H1 (cell line): ENCODE data around the gene UQCRQ. TPM values are rescaled to one million over a fixed set of nuclear protein-coding genes. Genes with fewer than 3 reads are reported as not detected.
A peak's percentile ranks its signal among the peaks of the same experiment; 100 is the strongest.

Experiments
- ASH2L ChIP-seq: fragments of 200-600, 300-600 bp; sonication (generic); IDR thresholded peaks from one replicate; pipeline ENCODE4 v1.7.1; 2017; ENCODE audit warnings: low read length
- ATF2 ChIP-seq: IDR thresholded peaks from 2 replicates; pipeline ENCODE4 v1.6.1; 2012; ENCODE audit warnings: low read length, inconsistent platforms
- BCL11A ChIP-seq, 2 experiments: IDR thresholded peaks; one replicate each; pipeline ENCODE4 v1.6.1; 2011; ENCODE audit warnings: low read depth in 2 of 2, low read length in 2 of 2, mild to moderate bottlenecking in 2 of 2
- CHD1 ChIP-seq: IDR thresholded peaks from 2 replicates; pipeline ENCODE4 v1.6.1; 2012; ENCODE audit warnings: low read depth, low read length, improper control_type of control experiment
- EP300 ChIP-seq, 2 experiments: IDR thresholded peaks; 1 replicate in 1 of 2; 2 replicates in 1 of 2; pipeline ENCODE4 v1.6.1; 2011 to 2012; ENCODE audit warnings: low read depth in 2 of 2, low read length in 2 of 2, mild to moderate bottlenecking in 2 of 2, borderline replicate concordance in 1 of 2, inconsistent platforms in 1 of 2, moderate library complexity in 1 of 2
- GTF2F1 ChIP-seq: IDR thresholded peaks from 2 replicates; pipeline ENCODE4 v1.6.1; 2012; ENCODE audit warnings: low read depth, low read length, improper control_type of control experiment, borderline replicate concordance
- HDAC6 ChIP-seq: IDR thresholded peaks from one replicate; pipeline ENCODE4 v1.7.1; 2012; ENCODE audit warnings: low read depth, mild to moderate bottlenecking, inconsistent platforms, low read length, moderate library complexity
- JUND ChIP-seq: IDR thresholded peaks from 2 replicates; pipeline ENCODE4 v1.6.1; 2011; ENCODE audit warnings: mild to moderate bottlenecking, improper control_type of control experiment, low read length
- KDM5A ChIP-seq: fragments of 200-600 bp; IDR thresholded peaks from 2 replicates; pipeline ENCODE4 v1.7.1; 2012; ENCODE audit warnings: mild to moderate bottlenecking, low read length, inconsistent platforms, mixed read lengths
- MAX ChIP-seq: IDR thresholded peaks from 2 replicates; pipeline ENCODE4 v1.6.1; 2012; ENCODE audit warnings: inconsistent platforms
- POLR2A ChIP-seq, 2 experiments: IDR thresholded peaks; 1 replicate in 1 of 2; 2 replicates in 1 of 2; pipeline ENCODE4 v1.6.1; 2011; ENCODE audit warnings: low read depth in 2 of 2, low read length in 2 of 2, mild to moderate bottlenecking in 2 of 2; ENCODE audit errors: control extremely low read depth in 1 of 2
- RBBP5 ChIP-seq: IDR thresholded peaks from 2 replicates; pipeline ENCODE4 v1.7.1; 2012; ENCODE audit warnings: low read depth, mild to moderate bottlenecking, inconsistent platforms, low read length, moderate library complexity, borderline replicate concordance
- RFX5 ChIP-seq: IDR thresholded peaks from 2 replicates; pipeline ENCODE4 v1.6.1; 2011; ENCODE audit warnings: low read depth, low read length, improper control_type of control experiment, borderline replicate concordance
- SAP30 ChIP-seq: fragments of 300-600 bp; sonication (generic); IDR thresholded peaks from 2 replicates; pipeline ENCODE4 v1.7.1; 2012; ENCODE audit warnings: low read length, moderate library complexity, mild to moderate bottlenecking, inconsistent platforms; ENCODE audit not compliant: insufficient read depth, insufficient replicate concordance
- SIX5 ChIP-seq: IDR thresholded peaks from 2 replicates; pipeline ENCODE4 v1.6.1; 2011; ENCODE audit warnings: mild to moderate bottlenecking, low read depth, low read length
- SP1 ChIP-seq: IDR thresholded peaks from 2 replicates; pipeline ENCODE4 v1.6.1; 2011; ENCODE audit warnings: low read depth, low read length
- SP4 ChIP-seq: IDR thresholded peaks from 2 replicates; pipeline ENCODE4 v1.6.1; 2012; ENCODE audit warnings: low read length, inconsistent platforms
- TAF7 ChIP-seq: optimal IDR thresholded peaks from 2 replicates; pipeline ENCODE3; 2011; ENCODE audit warnings: low read depth, mild to moderate bottlenecking, inconsistent platforms, low read length, moderate library complexity, borderline replicate concordance
- TBP ChIP-seq: IDR thresholded peaks from 2 replicates; pipeline ENCODE4 v1.6.1; 2011; ENCODE audit warnings: low read depth, low read length, improper control_type of control experiment
- polyA plus RNA-seq, 7 experiments: library from polyadenylated mRNA; depleted of rRNA in 3 of 7; stranded (reverse) in 5 of 7; unstranded in 2 of 7; fragments of >200 nt in 5 of 7; fragments of 200-250 nt in 2 of 7; gene quantifications; 1 replicate in 5 of 7; 2 replicates in 1 of 7; 4 replicates in 1 of 7; pipeline versions ENCODE4 v1.2.1 to v1.2.3, GENCODE V29; 2011 to 2013; ENCODE audit warnings: missing spikeins in 2 of 7, mixed read lengths in 2 of 7
- total RNA-seq: library from RNA; stranded (reverse); fragmentation: NEBNext Ultra II Directional; extraction: Animal tissue kit (Norgen Biotek cat#: 25700); gene quantifications from 2 replicates; pipeline ENCODE4 v1.2.1, GENCODE V29; 2021
- TF ChIP-seq, protein P1 (sequence below), 3 experiments: IDR thresholded peaks; 1 replicate in 2 of 3; 2 replicates in 1 of 3; pipeline versions ENCODE4 v1.5.1 to v1.6.1; 2011; ENCODE audit warnings: low read length in 3 of 3, mild to moderate bottlenecking in 3 of 3, inconsistent platforms in 2 of 3, low read depth in 1 of 3, moderate library complexity in 1 of 3; ENCODE audit not compliant: insufficient read depth in 1 of 3; ENCODE audit errors: control extremely low read depth in 1 of 3

UQCRQ gene
- total and polyA plus RNA-seq, 2 of the 8 experiments (the other 6 are each of a cell fraction or from before 2014, with no cell fraction given): 177 to 293 TPM

DNA sequence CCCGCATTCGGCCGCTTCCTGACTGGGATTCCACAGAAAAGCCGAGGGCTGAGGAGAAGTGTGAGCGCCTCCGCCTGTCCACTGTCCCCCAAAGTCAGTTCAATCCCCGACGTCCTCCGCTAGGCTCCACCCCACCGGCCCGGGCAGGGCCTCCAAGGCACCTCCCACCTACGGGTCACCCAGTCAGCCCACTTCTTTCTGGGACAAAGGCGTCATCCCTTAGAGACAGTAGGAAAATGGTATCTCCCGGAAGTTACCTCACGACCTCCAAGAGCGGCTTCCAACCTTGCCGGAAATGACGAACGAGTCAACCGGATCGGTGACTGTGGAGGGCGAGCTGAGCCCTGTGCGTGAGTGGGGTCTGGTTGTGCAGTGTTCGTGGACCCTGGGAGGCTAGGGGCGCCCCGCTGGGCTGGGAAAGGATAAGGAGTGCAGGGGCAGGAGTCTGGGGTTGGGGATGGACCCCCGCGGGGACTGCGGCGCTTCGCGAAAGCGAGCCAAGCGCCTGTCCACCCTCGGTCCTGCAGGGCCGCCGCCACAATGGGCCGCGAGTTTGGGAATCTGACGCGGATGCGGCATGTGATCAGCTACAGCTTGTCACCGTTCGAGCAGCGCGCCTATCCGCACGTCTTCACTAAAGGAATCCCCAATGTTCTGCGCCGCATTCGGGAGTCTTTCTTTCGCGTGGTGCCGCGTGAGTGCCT is at the start of gene UQCRQ, which contains the start of gene GDF9 (continued):
- TF ChIP-seq SAP30: peak; percentile 25
- no peak for TF ChIP-seq TAF7
- 0 out of 2 replicates have a peak, but pooled peaks have one; percentile 40 for TF ChIP-seq KDM5A
- TF ChIP-seq GTF2F1: 0 out of 2 replicates have a peak, but pooled peaks have one; percentile 9
- TF ChIP-seq RBBP5: no peak
- peak; percentile 82 for TF ChIP-seq SP1
- TF ChIP-seq MAX: peak; percentile 23; the same call in 1 of the 2 replicates
- TF ChIP-seq POLR2A (IDR thresholded peaks at IDR 0.05; ENCODE audit: control extremely low read depth in 1 of 2, low read depth in 2 of 2, low read length in 2 of 2): peak; percentile 82 to 93; a peak in 2 of 3 replicates
- TF ChIP-seq ASH2L: peak; percentile 55
- peak; percentile 95 for TF ChIP-seq JUND
- TF ChIP-seq SP4: peak; percentile 82; the same call in 1 of the 2 replicates
- TF ChIP-seq EP300 (IDR thresholded peaks at IDR 0.05; ENCODE audit: borderline replicate concordance in 1 of 2, low read depth in 2 of 2, low read length in 2 of 2): peak in 1 of 2 experiments; percentile 99; a peak in 2 of 3 replicates
- TF ChIP-seq, protein P1, sequence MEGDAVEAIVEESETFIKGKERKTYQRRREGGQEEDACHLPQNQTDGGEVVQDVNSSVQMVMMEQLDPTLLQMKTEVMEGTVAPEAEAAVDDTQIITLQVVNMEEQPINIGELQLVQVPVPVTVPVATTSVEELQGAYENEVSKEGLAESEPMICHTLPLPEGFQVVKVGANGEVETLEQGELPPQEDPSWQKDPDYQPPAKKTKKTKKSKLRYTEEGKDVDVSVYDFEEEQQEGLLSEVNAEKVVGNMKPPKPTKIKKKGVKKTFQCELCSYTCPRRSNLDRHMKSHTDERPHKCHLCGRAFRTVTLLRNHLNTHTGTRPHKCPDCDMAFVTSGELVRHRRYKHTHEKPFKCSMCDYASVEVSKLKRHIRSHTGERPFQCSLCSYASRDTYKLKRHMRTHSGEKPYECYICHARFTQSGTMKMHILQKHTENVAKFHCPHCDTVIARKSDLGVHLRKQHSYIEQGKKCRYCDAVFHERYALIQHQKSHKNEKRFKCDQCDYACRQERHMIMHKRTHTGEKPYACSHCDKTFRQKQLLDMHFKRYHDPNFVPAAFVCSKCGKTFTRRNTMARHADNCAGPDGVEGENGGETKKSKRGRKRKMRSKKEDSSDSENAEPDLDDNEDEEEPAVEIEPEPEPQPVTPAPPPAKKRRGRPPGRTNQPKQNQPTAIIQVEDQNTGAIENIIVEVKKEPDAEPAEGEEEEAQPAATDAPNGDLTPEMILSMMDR (IDR thresholded peaks at IDR 0.05; ENCODE audit: control extremely low read depth in 1 of 3, insufficient read depth in 1 of 3, low read depth in 1 of 3, low read length in 3 of 3): peak; percentile 32 to 50 (median 44)
- 0 out of 2 replicates have a peak, but pooled peaks have one; percentile 53 for TF ChIP-seq ATF2
- TF ChIP-seq BCL11A (IDR thresholded peaks at IDR 0.05; ENCODE audit: low read depth in 2 of 2, low read length in 2 of 2): no peak
- TF ChIP-seq HDAC6: no peak
- TF ChIP-seq RFX5: no peak
- peak; percentile 84 for TF ChIP-seq TBP
- TF ChIP-seq CHD1: peak; percentile 91
- TF ChIP-seq SIX5: 0 out of 2 replicates have a peak, but pooled peaks have one; percentile 19
